HG03280 (cell line): ENCODE data around the gene CHKA.

Experiments used
- ATAC-seq: cut with Tn5 transposase; IDR thresholded peaks from one replicate; pipeline ENCODE4 v1.9.1; 2021; ENCODE audit warnings: mild to moderate bottlenecking, moderate library complexity; ENCODE audit not compliant: unreplicated experiment

The CHKA gene

GRCh38 chr11:68016904-68017817, 104.0 kb downstream of the CHKA start:
- ATAC-seq: no peak

- no peak for ATAC-seq
Measured at GRCh38 chr11:68016161-68016903, 104.9 kb downstream of the CHKA start.

GRCh38 chr11:68015467-68015866, 105.7 kb downstream of the CHKA start:
- ATAC-seq: no peak

- ATAC-seq: no peak
Measured at GRCh38 chr11:68014947-68015447, 106.2 kb downstream of the CHKA start.

- no peak for ATAC-seq
Measured at GRCh38 chr11:68014157-68014946, 106.8 kb downstream of the CHKA start.

- no peak for ATAC-seq
Measured at GRCh38 chr11:68013611-68014156, 107.5 kb downstream of the CHKA start.

- no peak for ATAC-seq
Measured at GRCh38 chr11:68012843-68013610, 108.2 kb downstream of the CHKA start.

GRCh38 chr11:68012044-68012842, 108.9 kb downstream of the CHKA start:
- ATAC-seq: no peak

GRCh38 chr11:68011051-68011943, 109.9 kb downstream of the CHKA start:
- no peak for ATAC-seq

GRCh38 chr11:68010090-68011041, 110.8 kb downstream of the CHKA start, which contains the start of gene ALDH3B1:
ALDH3B1 (plus strand) TSS chr11:68010327; CDS start chr11:68015298, 4,971 bp downstream.
- no peak for ATAC-seq

- no peak for ATAC-seq
Measured at GRCh38 chr11:68009391-68010089, 111.6 kb downstream of the CHKA start.

- ATAC-seq: no peak
Measured at GRCh38 chr11:68008381-68009337, 112.5 kb downstream of the CHKA start.

GRCh38 chr11:68007498-68008380, 113.4 kb downstream of the CHKA start:
- no peak for ATAC-seq

GRCh38 chr11:68006606-68007166, 114.5 kb downstream of the CHKA start:
- no peak for ATAC-seq
